ENCODE measurements around the gene CAPN11. TPM values are rescaled to one million over a fixed set of nuclear protein-coding genes. Genes with fewer than 3 reads are reported as not detected.

CAPN11 gene
- total and polyA plus RNA-seq, 7 donors = 0.05 to 0.32 (median 0.13) TPM; not detected in 3

DNA sequence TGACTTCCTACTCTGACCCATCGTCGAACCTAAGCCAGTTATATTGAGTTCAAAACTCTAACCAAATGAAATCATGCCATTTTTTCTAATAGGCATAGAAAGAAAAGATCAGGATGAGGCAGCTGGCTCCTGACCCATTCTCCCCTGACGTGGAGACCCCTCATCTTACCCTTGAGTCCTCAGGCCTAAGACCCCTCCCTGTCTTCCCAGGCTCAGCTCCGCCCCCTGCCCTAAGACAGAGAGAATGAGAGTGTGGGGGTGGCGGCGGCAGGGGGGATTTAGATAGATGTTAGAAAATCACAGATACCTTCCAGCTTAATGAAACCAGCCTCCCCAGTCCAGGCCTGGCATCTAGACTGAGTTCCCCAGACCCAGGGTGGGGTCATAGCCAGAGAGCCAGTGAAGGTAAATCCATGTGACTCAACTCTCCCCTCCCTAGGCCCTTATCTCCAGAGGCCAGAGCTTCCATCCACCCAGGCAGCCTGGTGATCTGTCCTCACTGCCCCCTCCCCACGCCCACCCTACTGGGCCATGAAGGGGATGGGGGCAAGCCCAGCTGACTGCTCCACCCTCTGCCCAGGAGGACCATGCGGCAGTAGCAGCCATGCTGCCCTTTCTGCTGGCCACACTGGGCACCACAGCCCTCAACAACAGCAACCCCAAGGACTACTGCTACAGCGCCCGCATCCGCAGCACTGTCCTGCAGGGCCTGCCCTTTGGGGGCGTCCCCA is 24.5 kb upstream of the CAPN11 start:
- Histone ChIP-seq H3K9me3 (no peaks in the 10 kb centered on the region), H3K4me1 (peaks cover 15% of the 10 kb centered on the region), H3K36me3 (ENCODE audit: insufficient read depth in 1 of 2, low read depth in 1 of 2) (peaks cover 0 to 58% of the 10 kb centered on the region in 2 donors), H3K27me3 (ENCODE audit: insufficient read depth in 3 of 3, low read length in 2 of 3) (no peaks in the 10 kb centered on the region), H3K27ac (no peak overlapping the region), H3K4me3 (no peak overlapping the region)
- DNase-seq = no peak
- 85 to 88% (median 87%) methylated on average over 12 of the region's 12 CpGs for WGBS, 3 donors
- intact Hi-C loops (cut with DNase I) = loop anchor here in 1 of 2 donors (5.0 kb wide), 1 partner anchor 37 kb away; no protein-coding TSS in a partner anchor
- TF ChIP-seq, protein P1, sequence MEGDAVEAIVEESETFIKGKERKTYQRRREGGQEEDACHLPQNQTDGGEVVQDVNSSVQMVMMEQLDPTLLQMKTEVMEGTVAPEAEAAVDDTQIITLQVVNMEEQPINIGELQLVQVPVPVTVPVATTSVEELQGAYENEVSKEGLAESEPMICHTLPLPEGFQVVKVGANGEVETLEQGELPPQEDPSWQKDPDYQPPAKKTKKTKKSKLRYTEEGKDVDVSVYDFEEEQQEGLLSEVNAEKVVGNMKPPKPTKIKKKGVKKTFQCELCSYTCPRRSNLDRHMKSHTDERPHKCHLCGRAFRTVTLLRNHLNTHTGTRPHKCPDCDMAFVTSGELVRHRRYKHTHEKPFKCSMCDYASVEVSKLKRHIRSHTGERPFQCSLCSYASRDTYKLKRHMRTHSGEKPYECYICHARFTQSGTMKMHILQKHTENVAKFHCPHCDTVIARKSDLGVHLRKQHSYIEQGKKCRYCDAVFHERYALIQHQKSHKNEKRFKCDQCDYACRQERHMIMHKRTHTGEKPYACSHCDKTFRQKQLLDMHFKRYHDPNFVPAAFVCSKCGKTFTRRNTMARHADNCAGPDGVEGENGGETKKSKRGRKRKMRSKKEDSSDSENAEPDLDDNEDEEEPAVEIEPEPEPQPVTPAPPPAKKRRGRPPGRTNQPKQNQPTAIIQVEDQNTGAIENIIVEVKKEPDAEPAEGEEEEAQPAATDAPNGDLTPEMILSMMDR (IDR thresholded peaks at IDR 0.05) = no peak
- ATAC-seq = peak in 1 of 4 donors; percentile 19

DNA sequence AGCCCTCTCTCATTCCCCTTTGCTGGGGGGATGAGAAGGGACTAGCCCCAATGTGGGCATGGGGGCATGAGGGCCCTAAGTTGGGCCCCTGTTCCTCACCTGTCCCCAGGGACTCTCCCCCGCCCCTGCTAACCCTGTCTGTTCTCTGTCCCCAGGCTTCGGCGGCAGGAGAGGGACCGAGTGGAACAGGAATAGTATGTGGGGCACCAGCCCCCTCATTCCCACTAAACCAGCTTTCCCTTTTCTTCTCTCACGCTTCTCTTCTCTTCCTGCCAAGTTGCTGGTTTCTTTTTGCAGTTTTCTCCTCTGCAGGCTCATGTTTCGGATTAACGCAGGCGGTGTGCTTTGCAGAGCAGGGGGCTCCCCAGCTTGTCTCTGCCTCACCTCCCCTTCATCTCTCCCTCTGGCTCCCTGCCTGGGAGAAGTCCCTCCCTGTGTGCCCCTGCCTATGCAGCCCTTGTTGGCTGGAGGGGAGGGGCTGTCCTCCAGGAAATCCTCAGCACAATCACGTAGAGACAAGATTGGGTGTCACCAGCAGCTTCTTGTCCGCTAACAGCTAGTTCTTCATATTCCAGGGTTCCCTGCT is 23.4 kb upstream of the CAPN11 start:
- TF ChIP-seq, protein P1 (IDR thresholded peaks at IDR 0.05) = no peak
- DNase-seq = no peak
- peaks cover 1 to 69% of the 10 kb centered on the region in 2 donors for H3K36me3 ChIP-seq (ENCODE audit: insufficient read depth in 1 of 2, low read depth in 1 of 2)
- no peaks in the 10 kb centered on the region for H3K9me3 ChIP-seq
- H3K27ac ChIP-seq = no peak overlapping the region
- ATAC-seq = no peak
- no peaks in the 10 kb centered on the region for H3K27me3 ChIP-seq (ENCODE audit: insufficient read depth in 3 of 3, low read length in 2 of 3)
- no peak overlapping the region for H3K4me3 ChIP-seq
- intact Hi-C loops (cut with DNase I) = no loop called here
- H3K4me1 ChIP-seq = peaks cover 15% of the 10 kb centered on the region
- WGBS, 3 donors = 78 to 82% (median 78%) methylated on average over 10 of the region's 10 CpGs

DNA sequence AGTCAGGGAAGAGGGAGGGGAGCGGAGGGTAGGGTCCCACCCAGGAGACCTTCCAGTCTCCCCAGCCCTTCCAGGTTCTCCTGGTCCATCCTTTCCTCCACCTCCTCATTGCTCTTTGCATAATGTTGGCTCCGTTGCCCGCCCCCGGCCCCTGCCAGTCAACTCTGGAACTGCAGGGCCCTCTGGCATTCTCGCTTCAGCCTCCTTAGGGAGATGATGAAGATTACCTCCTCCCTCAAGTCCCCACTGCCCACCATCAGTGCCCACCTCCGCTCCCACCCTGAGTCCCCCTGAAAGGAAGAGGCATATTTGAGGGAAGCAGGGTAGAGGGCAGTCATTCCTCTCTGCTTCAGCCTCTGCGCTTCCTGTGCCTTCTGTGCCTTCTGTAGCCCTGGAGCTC is 22.7 kb upstream of the CAPN11 start:
- ATAC-seq (no peak), DNase-seq (no peak)
- TF ChIP-seq, protein P1 (IDR thresholded peaks at IDR 0.05) = no peak
- intact Hi-C loops (cut with DNase I) = no loop called here
- 82 to 93% (median 89%) methylated on average over 7 of the region's 7 CpGs for WGBS, 3 donors
- Histone ChIP-seq H3K27ac (no peak overlapping the region), H3K4me1 (peaks cover 15% of the 10 kb centered on the region), H3K9me3 (no peaks in the 10 kb centered on the region), H3K36me3 (ENCODE audit: insufficient read depth in 1 of 2, low read depth in 1 of 2) (peaks cover 5 to 69% of the 10 kb centered on the region in 2 donors), H3K4me3 (no peak overlapping the region), H3K27me3 (ENCODE audit: insufficient read depth in 3 of 3, low read length in 2 of 3) (no peaks in the 10 kb centered on the region)

DNA sequence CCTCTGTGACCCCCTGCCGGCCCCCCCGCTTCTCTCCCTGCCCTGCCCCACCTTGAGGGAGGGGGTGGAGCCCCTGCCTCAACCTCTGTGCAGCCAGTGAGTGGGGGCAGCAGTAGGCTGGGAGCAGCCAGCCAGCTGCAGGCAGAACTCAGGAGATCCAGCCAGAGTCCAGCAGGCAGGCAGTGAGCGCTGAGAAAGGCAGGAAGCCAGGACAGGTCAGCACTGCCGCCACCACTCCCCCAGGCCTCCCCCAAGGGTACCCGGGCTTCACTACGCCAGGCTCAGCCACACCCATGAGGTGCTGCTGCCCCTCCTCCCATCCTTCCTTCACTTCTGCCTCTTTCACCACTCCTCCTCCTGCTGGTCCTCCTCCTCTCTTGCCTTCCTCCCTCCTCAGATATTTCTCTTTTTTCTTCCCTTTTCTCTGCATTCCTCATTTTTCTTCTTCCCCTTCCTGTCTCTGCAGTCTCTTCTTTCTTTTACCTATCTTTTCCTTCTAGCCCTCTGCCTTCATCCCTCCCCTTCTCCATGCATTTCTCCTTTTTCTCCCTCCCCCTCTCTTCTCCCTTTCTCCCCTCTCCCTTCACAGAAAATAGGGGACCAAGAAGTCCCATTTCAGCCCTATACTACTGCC is 19.8 kb upstream of the CAPN11 start:
- Histone ChIP-seq H3K36me3 (ENCODE audit: insufficient read depth in 1 of 2, low read depth in 1 of 2) (peaks cover 10 to 95% of the 10 kb centered on the region in 2 donors), H3K27ac (no peak overlapping the region), H3K4me3 (no peak overlapping the region), H3K4me1 (peaks cover under 1% of the 10 kb centered on the region), H3K9me3 (no peaks in the 10 kb centered on the region), H3K27me3 (ENCODE audit: insufficient read depth in 3 of 3, low read length in 2 of 3) (no peaks in the 10 kb centered on the region)
- ATAC-seq (no peak), DNase-seq (no peak)
- TF ChIP-seq, protein P1 (IDR thresholded peaks at IDR 0.05) = no peak
- WGBS, 3 donors = 62 to 82% (median 74%) methylated on average over 3 to 6 of the region's 6 CpGs
- intact Hi-C loops (cut with DNase I) = no loop called here

Data from psoas muscle (tissue), 8 donors.